HUDEP-2 (cell line): Measurements from ENCODE around the gene LOXL3.

ENCODE experiments used
- DNase-seq, 76 experiments: peaks; one replicate each; lab custom pipeline; 2025; ENCODE audit not compliant: unreplicated experiment in 76 of 76; lab: John Stamatoyannopoulos, UW

Gene LOXL3

GRCh38 chr2:74512744-74513604 is 40.8 kb downstream of the LOXL3 start:
- no peak for DNase-seq

- DNase-seq: no peak
Measured at GRCh38 chr2:74511104-74511989, 42.4 kb downstream of the LOXL3 start.

- DNase-seq: no peak
Measured at GRCh38 chr2:74510272-74510671, 43.5 kb downstream of the LOXL3 start.

DNA sequence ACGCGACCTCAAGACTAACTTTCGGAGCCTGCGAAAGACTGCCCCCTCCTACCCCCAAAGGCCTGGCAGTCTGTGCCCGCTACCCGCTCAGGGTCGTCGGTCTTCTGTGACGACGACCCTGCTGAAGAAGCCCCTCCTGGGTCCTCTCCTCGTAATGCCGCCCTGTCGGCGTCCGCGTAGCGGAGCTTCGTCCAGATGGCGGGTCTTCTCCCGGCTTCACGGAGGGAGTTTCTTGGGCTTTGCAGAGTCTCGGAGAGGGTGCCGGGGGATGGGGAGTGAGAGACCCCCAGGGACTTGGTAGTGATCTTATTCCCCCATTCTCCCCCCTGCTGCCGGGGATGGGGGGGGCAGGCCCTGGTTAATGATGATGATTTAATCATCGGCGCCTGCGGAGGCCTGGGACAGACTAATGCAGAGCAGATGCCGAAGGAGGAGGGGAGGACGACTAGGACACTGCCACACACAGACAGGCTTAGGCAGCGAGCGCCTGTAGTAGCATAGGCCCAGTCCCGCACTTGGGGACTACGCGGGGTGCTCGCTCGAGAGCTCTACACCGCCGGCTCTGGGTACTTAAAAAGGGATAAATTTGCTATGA is 45.7 kb downstream of the LOXL3 start:
- DNase-seq: peak in 2 of 76 experiments; percentile 18

DNA sequence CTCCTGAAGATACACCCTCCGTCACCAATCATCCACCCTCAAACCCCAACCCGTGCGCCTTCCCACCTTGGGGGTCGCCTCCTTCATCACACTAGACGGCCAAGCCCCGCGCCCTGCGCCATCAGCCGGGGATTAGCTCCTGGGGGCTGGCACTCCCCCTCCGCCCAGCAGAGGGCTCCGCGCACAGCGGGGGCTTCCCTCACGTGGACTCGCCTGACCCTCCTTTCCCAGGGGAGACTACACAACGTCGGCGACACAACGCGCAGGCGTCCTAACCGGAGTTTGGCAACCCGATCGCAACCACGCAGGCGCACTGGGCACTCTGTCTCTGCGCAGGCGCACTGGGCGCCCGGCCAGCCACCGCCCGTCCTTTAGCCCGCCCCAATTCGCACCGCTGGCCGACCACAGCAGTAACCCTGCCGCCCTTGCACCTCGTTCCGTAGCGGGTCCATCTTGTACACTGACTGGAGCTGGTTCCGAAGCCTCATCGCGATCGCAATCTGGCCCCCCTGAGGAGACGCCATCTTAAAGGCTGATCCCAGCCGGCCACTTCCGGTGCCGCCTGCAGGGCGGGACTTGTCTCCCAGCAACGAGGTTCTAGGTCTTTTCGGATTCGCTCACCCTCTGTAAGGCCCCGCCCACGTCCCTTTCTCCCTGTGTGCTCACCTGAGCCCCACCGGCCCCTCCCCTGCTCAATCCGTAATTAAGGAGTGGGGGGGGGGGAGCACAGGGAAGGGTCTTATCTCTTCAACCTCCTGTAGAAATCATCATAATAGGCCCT is 46.4 kb downstream of the LOXL3 start, which contains the start of gene PCGF1:
Gene PCGF1 (minus strand): TSS at position 551 of the 781 bp plus-strand sequence. CDS start 27 bp downstream, at position 524.
- DNase-seq: peak; percentile 54 to 99 (median 93)

GRCh38 chr2:74505448-74506246 is 48.1 kb downstream of the LOXL3 start:
- DNase-seq: no peak

GRCh38 chr2:74504591-74504990 is 49.2 kb downstream of the LOXL3 start:
- no peak for DNase-seq

DNA sequence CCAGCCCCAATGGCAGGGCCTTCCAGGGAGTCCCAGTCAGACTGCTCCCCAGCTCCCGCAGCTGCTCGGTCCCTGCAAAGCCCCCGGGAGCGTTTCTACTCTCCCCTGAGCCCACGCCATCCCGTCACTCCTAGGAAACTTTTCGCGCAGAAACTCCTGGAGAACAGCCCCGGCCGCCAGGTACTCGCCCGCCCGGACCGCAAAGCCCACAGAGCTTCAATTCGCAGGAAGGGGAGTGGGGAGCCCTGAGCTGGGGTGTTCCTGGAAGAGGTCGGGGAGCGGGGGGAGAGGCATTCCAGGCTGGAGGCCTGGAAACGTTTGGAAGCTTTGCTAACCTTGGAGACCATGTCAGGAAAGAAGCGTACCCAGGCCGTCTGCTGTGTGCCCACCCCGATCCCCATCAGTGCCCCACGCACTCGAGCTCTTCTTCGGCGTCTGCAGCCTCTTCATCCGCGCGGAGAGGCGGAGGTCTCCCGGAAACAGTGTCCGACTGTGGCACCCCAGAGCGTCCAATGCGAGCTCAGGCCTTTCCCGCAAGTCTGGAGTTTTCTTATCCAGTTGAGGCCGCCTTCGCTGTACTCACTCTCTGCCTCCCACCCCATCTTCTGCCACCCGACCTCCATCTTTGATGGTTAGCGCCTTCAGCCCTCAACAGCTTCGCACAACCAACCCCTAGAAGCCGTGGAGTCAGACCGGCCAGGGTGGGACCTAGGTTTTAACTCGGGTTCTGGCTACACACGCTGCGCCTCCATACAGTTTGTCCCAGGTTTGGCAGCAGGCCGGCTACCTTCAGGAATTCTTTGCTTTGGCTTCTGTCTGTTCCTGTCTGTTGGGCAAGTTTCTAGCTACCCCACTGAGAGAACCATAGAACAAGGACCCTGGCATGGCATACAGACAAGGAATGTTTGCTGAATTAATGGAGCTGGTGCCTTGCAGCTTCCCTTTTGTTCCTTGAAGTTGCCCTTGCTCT is 50.0 kb downstream of the LOXL3 start:
- no peak for DNase-seq

- DNase-seq: peak in 69 of 76 experiments; percentile 6 to 78 (median 60)
Measured at GRCh38 chr2:74502720-74503505, 50.8 kb downstream of the LOXL3 start.

DNA sequence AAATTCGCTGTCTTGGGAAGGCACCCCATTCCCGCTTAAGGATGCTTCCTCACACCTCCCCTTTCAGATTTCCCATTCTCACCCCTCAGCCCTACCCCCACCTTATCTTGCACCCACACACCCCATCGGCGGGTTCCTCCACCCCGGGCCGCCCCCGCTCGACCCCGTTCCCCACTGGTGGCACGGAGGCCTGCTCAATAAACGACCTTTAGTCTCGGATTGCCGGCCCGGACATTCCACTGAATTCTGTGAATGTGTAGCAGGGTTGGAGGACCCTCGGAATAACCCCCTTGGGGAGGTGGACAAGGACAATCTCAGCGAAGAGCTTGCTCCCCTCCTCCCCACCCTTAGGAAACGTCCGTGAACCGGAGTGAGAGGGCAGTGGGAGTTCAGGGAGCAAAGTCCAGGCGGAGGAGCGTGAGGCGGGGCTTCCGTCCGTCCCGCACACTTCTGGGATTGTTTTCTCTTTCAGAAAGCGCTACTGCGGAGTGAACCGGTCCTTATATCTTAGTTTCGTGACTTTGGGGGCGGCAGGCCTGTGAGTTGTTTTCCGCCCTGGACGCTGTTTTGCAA is 51.5 kb downstream of the LOXL3 start:
- no peak for DNase-seq

- DNase-seq: no peak
Measured at GRCh38 chr2:74501335-74502071, 52.2 kb downstream of the LOXL3 start.

DNA sequence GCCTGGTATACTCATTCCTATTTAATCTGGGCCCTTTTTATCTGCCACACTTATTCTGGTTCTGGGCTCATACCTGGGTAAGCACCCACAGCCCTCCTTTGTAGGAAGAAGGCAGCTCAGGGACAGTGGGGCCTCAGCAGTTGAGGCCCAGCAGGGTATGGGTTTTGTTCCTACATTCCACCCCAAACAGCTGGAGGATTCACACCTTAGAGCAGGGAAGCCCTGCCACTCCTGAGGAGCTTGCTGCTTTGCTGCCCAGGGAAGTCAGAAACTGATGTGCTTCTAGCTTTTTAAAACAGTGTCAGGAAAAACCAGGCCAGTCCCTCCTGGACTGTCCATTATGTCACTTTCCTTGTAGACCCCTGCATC is 53.2 kb downstream of the LOXL3 start:
- DNase-seq: no peak

DNA sequence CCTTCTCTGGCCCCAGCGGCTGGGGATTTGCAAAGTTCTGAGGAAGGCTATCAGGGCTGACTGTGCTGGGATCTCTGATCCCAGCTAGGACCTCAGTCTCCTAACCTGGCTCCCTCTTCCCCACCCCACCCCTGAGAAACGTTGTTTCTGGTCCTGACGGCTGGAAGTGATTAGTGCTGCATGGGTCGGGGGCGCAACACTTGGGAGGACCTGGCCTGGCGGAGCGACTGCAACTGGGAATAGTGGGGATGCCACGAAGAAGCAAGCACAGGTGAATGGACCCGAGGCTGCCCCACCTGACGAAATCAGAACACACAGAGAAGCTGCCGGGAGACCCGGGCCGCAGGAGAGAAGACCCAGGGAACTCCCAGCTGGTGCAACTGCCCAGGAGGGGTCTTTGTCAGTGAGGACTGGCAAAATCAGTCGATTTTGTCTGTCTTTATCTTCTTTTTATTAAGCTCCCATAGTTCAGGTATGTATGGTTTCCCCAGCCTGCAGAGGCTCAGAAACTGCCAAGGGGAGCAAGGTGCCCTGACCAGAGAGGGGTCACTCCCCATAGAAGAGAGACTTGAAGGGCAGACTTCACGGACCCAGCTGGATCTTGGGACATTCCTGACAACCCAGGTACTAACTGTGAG is 53.7 kb downstream of the LOXL3 start:
- no peak for DNase-seq

GRCh38 chr2:74499267-74499939 is 54.3 kb downstream of the LOXL3 start, which contains the start of gene LBX2:
TSS of gene LBX2 (minus strand) at chr2:74499603. CDS start at chr2:74499537, 66 bp downstream.
- DNase-seq: peak in 9 of 76 experiments; percentile 16 to 71 (median 38)

DNA sequence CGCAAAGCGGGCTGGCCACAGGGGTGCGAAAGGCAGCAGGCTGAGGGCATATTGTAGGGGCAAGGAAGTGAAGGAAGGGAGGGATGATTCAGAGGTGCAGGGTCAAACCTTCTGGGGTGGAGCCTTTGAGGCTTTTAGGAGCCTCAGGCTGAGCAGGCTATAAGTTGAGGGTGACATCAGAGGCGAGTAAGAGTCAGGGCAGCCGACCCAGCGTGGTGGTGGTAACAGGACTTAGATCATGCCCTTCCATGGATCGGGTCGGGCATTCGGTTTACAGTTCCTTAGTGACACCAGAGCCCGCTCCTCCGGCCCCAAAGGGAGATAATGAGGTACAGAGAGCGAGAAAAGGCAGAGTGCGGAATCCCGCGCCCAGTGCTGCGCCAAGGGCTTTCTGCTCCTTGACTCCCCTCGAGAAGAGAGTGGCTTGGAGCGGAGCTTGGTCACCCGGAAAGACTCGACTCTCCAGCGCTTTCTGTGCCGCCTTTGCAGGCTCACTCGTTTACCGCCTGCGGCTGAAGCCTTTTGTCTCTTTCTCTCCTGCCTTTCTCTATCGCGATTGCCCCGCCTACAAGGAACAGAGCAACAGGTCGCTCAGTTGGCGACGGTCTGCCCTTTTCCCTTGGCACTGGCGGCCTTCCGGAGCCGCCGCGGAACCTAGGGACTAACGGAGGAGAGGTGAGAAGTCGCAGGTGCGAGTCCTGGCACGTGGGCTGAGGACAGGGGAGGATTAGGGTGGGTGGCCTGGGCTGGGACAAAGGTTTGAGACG is 55.1 kb downstream of the LOXL3 start:
- peak in 36 of 76 experiments; percentile 12 to 77 (median 40) for DNase-seq
